ENCODE measurements around the gene PTPRB. TPM values are rescaled to one million over a fixed set of nuclear protein-coding genes. Genes with fewer than 3 reads are reported as not detected.
"Not testable (repeated sequence)": the region's sequence is repeated elsewhere in the genome, so short reads cannot be mapped to it uniquely, and the experiment has no call there.

Gene PTPRB
- polyA plus RNA-seq, 3 donors = 17.6 to 18.6 (median 17.9) TPM

DNA sequence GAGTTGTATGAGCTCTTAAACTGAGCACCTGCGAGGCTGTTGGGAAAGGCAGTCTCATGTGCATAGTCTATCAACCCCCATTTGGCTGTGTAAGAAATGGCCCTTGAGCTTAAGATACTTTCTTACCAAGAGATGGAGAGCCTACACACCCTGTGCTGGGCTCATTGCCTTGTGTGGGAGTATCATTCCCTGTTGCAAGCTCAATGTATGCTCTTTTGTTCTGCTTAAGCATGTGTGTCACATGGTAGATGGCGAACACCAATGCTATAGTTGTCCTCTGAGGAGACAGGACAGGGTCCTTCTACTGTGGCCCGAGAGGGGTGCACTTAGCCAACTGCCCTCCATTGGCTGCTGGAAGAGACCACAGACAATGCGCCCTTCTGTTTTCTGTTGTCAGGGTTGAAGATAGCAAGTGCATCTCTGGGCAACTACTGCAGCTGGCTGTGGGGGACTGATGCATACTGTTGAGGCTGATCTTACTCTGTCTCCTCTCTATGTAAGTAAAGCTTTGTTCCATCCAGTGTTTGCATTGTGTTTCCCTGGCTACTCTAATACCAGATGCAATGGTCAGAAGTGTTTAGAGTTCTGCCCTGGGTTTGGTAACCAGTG lies 79.5 kb downstream of the PTPRB start:
- no peak for DNase-seq (ENCODE audit: extremely low read depth in 1 of 11, low read depth in 9 of 11, low spot score in 4 of 11)

DNA sequence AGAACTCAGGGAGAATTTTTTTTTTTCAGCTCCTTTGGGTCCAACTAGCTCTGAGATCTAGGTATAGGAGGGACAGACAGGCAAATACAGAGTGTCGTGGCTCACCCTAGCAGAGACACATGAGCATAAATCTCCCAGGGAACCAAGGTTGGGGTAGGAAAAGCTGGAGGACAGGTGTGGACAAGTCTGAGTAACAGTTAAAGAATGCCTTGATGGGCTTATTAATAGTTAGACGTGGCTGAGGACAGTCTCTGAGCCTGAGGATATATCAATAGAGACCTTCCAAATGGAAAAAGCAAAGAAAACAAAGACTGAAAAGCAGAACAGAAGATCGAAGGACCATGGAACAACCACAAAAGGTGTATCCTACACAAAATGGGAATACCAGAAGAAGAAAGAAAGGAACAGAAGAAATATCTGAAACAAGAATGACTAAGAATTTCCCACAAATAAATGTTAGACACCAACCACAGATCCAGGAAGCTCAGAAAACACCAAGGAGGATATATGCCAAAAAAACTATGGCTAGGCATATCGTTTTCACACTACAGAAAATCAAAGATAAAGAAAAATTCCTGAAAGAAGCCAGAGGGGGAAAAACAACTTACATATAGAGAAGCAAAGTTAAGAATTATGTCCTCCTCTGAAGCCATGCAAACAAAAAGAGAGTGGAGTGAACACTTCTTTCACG lies 80.9 kb downstream of the PTPRB start:
- no peak for DNase-seq (ENCODE audit: extremely low read depth in 1 of 11, low read depth in 9 of 11, low spot score in 4 of 11)

DNA sequence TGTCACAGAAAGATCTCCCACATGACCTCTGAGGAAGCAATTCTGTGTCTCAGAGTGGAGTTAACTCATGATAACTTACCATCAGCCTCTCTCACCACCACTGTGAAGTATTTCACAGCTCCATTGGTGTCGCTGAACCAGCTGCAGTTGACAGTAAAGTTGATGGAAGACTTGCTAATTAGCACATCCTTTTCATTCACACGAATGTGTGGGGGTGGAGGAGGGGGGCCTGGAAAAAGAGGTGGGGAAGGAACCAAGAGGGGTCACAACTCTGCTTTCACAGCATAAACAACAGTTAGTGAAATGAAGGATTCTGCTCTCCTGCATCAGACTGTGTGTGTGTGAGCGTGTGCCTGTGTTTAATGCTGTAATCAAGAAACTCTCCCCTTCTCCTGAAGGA lies 82.1 kb downstream of the PTPRB start:
- DNase-seq (ENCODE audit: extremely low read depth in 1 of 11, low read depth in 9 of 11, low spot score in 4 of 11) = no peak

DNA sequence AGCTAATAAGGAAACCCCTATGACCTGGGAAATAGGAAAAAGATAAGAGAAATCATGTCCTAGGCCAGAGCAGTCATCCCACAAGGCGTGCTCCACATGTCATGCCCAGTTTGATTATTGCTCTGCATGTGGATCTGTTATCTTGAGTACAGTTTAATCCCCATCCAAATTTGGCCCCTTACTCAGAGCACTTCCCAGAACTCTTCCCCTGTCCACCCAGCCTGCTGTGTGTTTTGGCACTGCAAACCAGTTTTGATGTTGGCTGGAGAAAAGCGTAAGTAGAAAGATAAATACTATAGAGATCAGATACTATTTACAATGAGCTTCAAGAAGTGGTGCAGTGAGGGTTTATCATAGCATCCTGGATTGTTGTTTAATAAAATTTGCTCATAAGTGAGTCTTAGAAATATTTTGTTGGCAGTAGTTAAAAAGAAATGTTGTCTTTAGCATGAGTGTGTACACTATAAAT lies 83.8 kb downstream of the PTPRB start:
- no peak for DNase-seq (ENCODE audit: extremely low read depth in 1 of 11, low read depth in 9 of 11, low spot score in 4 of 11)

DNA sequence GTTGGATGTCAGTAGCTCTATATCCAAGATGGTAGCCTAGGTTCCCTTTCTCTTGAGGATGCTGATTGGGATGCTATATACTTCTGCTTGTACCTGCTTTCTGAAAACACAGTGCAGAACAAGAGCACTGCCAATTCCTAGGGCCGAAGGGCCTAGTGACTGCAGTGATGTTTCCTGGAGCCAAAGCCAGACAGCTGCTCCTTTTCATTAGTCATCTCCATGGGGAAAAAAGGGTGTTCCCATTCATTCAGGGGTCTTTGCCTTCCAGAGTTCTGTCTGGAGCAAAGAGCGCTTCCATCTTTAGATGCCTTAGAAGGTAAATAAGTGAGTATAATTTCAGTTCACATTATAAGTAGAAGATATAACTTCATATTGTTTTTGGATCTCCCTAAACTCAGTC lies 85.5 kb downstream of the PTPRB start:
- no peak for DNase-seq (ENCODE audit: extremely low read depth in 1 of 11, low read depth in 9 of 11, low spot score in 4 of 11)

DNA sequence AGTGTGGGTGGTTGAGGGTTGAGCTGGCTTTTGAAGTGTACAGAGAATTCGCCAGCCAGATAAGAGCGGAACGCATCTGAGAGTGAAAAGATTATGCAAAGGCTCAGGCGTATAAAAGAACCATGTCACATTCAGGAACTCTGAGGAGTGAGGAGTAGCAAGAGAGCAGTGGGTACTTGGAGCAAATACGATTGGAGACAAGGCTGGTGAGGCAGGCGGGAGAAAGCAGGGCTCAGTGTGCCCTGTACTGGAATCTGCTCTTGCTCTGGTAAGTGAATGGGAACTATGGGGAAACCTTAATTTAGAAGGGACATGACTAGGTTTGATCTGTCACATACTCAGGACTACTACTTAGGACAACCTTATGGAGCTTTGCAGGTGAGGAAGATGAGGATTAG lies 87.0 kb downstream of the PTPRB start:
- DNase-seq (ENCODE audit: extremely low read depth in 1 of 11, low read depth in 9 of 11, low spot score in 4 of 11) = no peak

DNA sequence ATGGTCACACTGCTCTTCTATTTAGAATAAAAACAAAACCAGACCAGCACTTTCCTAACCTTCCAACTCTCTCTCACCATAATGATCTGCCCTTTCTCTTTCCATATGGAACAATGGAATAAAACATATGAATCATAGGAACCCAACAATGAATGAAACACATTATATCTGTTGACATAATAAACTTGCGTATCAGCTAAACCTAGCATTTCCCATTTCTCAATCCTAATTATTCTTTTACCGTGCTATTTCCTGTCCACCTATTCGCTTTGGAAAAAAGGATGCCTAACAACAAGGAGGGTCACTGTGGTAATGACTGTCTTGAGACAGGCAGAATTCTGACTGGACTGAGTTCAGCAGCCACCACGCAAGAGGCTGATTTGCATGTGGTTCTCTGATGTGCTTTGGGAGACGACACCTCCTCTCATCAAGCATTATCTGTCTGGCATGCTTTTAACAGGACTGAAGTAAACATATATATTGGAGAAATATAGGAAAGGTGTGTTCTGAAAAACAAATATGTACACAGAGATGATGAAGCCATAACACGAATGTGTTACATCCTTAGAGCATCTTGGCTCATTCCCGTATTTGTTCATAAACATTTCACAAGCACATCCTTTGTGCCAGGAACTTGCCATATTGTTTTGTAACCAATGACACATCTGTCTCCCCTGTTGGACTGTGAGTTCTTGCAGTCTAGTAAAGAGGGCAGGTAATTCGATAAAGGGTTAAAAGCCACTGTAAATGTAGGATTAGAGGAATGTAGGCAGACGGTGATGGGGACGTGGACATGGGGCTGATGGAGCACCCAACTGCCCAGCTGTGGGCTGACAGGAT lies 87.7 kb downstream of the PTPRB start:
- DNase-seq (ENCODE audit: extremely low read depth in 1 of 11, low read depth in 9 of 11, low spot score in 4 of 11) = no peak

DNA sequence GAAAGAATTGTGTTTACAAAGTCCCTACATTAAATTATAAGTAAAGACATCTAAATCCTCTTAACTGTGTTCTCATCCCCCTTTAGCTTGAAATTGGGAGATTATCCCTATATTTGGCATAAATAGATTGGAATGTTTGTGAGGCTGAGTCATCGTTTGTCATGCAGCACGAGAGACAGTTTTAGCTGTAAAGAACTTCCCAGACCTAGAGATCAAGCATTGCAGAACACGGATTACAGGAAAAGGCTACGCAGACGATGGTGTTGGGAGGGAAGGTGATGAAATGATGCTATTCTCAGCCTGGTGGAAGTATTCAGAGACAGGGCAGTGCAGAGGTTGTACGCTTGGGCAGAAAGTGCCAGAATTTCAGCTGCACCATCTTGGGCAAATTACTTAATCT lies 93.8 kb downstream of the PTPRB start:
- DNase-seq (ENCODE audit: extremely low read depth in 1 of 11, low read depth in 9 of 11, low spot score in 4 of 11) = no peak

DNA sequence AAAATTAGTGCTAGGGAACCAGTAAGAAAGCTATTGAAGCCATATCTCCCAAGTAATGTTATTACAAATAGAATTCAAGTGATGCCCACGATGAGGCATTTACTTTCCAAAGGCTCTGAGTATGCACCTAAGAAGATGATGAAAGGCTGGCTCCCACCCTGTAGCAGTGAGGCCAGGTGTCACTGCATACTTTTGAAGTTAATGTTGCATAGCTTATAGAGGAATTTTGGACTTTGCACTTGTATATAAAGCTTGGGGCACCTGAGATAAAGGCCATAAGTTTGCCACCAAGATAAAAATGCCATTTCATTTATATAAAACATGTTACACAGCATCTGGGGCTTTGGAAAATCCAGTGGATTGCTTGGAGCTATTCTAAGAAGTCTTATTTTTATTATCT lies 96.2 kb downstream of the PTPRB start:
- DNase-seq (ENCODE audit: extremely low read depth in 1 of 11, low read depth in 9 of 11, low spot score in 4 of 11) = no peak

DNA sequence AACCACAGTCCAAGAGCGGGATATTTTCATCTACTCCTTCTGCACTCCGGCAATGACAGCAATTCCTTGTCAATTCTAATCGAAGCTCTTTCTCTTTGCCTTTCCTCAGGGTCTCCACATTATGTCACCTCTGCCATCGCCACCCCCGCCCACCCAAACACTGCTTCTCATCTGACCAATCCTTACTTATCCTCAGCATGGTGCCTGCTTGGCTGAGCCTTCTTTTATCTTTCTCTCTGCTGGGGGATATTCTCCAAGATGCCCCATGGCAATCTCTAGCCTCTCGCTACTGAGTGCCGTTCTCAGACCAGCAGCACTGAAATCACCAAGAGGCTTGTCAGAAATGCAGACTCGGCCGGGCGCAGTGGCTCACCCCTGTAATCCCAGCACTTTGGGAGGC lies 100.6 kb downstream of the PTPRB start:
- DNase-seq (ENCODE audit: extremely low read depth in 1 of 11, low read depth in 9 of 11, low spot score in 4 of 11) = no peak

DNA sequence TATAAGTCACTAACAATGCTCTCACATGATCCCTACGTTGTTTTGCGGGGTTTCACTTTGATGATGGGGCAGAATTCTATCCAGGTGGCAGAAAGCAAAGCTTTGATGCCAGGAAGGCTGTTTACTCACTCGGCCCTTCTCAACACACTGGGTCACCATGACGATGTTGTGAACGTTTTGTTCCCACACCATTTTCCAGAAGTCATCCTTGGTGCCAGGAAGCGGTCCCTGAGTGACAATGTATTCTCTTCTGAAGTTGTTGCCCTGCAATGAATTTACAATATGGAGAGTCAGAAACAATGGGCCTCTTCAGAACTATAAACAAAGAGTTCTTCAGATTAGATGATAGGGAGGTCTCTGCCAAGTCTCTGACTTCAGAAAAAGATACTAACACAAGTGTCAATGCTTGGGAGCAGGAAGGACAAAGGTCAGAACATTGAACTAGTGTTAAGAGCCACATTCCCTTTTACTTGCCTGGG lies 101.3 kb downstream of the PTPRB start:
- DNase-seq (ENCODE audit: extremely low read depth in 1 of 11, low read depth in 9 of 11, low spot score in 4 of 11) = no peak

DNA sequence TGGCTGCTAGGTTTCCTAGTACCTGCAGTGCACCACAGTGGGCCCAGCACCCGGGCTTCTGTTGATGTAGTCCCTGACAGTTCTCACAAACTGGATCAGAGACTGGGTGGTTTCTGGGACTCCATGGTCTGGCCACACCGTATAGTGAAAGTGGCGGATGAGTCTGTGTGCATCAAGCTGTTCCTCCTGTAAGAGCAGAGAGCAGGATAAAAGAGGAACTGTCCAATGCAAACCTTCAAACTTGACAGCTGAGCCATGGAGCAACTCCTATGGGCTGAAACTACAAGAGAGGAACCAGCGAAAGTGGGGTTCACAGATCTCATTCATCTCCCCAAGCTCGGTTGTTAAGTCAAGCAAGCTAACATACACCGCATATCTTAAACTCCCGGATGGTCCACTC lies 102.8 kb downstream of the PTPRB start:
- no peak for DNase-seq (ENCODE audit: extremely low read depth in 1 of 11, low read depth in 9 of 11, low spot score in 4 of 11)

DNA sequence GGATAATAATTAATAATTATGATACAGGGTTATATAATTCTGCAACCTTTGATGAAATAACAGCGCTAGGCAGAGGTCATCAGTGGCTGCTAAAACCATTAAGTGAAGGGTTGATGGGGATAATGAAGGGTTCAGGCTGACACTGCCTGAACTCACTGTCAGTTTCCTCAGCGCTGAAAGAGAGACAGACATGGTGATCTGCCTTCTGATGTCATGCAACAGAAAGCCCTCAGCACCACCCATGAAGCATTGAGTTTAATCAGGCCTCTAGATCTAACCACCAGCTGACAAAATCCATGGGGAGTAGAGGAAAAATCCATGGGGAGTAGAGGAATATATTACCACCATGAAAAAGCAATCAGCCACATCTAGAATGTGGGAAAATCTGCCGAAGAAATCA lies 107.6 kb downstream of the PTPRB start:
- DNase-seq (ENCODE audit: extremely low read depth in 1 of 11, low read depth in 9 of 11, low spot score in 4 of 11) = no peak

DNA sequence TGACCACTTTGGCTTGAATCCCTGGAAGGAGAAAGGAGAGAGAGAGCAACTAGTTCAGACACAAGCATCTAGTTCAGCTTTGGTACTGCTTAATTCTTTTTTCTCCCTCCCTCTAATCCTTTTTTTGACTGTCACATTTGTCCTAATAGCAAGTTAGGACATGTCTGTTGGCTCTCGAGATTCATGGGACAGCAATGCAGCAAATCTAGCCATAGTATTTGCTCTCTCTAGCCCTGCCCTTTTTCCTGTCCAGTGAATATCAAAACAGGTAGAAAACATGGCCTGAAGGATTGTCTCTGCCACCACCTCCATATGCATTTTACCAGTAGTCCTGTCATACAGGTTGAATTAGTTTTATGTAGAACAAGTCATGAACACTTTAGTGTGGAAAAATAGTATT lies 116.4 kb downstream of the PTPRB start:
- no peak for DNase-seq (ENCODE audit: extremely low read depth in 1 of 11, low read depth in 9 of 11, low spot score in 4 of 11)

DNA sequence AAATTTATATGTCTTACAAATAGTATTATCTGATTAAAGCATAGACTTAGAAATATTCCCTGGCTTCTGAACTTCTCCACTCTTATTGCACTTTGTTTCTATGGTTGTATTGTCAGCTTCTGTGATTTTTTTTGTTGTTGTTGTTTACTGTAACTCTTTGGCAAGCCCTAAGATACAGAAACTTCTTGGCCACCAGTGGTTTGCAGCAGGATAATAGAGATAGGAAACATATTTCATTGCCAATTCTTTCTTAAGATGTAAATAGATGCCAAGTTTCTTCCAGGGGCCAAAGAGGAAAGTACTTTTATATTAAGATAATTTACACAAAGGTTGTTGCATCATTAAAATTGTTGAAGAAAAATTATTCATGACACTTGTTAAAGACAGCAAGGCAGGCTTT lies 123.8 kb downstream of the PTPRB start:
- DNase-seq (ENCODE audit: extremely low read depth in 1 of 11, low read depth in 9 of 11, low spot score in 4 of 11) = no peak

DNA sequence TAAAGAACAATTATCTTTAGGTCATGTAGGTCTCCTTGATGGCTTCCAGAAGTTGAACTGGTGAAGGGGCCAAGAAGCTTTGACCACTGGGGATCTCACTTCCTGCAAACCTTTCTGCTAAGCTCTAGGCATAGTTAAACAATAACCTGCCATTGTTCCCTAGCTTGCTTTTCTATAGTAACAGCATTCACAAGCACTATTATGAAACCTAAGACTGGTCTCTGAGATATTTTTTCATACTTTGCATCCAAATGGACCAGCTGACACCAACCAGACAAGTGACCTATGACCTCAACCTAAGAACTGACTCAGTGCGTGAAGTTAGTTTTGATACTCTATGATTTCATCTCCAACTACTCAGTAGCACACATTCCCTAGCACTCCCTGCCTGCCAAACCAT lies 129.1 kb downstream of the PTPRB start:
- no peak for DNase-seq (ENCODE audit: extremely low read depth in 1 of 11, low read depth in 9 of 11, low spot score in 4 of 11)

DNA sequence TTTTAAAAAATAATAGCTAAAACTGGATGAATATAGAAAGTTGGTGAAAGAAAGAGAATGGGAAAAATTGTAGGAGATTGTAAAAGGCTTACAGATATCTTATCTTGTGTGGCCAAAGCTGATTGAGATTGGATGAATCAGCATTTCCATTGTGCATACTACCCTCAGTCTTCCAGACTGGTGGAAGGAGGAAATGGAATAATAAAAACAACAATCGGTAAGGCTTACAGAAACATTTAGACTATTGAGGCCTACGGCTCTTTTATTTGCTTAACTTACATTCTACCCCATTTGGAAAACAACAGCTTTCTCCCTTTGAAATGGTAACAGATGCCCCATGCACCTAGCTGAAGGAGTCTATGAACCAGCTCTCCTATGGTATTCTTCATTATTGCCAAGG lies 129.8 kb downstream of the PTPRB start:
- no peak for DNase-seq (ENCODE audit: extremely low read depth in 1 of 11, low read depth in 9 of 11, low spot score in 4 of 11)

DNA sequence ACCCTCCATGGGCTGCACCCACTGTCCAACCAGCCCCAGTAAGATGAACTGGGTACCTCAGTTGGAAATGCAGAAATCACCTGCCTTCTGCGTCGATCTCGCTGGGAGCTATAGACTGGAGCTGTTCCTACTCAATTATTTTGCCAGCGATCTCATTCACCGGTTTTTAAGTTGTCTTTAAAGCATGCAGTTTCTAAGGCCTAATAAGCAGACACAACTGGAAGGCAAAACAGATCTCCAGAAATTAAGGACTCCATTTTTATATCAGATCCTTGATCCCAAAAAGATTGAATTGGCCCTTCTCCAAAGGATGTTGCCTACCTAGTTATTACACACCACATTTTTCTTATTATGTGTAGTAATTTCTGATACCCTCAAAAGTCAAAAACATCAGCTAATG lies 139.7 kb downstream of the PTPRB start:
- no peak for DNase-seq (ENCODE audit: extremely low read depth in 1 of 11, low read depth in 9 of 11, low spot score in 4 of 11)

DNA sequence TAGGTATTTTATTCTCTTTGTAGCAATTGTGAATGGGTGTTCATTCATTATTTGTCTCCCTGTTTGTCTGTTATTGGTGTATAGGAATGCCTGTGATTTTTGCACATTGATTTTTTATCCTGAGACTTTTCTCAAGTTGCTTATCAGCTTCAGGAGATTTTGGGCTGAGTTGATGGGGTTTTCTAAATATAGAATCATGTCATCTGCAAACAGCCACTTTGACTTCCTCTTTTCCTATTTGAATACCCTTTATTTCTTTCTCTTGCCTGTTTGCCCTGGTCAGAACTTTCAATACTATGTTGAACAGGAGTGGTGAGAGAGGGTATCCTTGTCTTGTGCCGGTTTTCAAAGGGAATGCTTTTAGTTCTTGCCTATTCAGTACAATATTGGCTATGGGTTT lies 144.3 kb downstream of the PTPRB start:
- not testable (repeated sequence) for DNase-seq (ENCODE audit: extremely low read depth in 1 of 11, low read depth in 9 of 11, low spot score in 4 of 11)

DNA sequence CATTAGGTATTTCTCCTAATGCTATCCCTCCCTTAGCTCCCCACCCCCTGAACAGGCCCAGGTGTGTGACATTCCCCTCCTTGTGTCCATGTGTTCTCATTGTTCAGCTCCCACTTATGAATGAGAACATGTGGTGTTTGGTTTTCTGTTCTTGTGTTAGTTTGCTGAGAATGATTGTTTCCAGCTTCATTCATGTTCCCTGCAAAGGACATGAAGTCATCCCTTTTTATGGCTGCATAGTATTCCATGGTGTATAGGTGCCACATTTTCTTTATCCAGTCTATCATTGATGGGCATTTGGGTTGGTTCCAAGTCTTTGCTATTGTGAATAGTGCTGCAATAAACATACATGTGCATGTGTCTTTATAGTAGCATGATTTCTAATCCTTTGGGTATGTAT lies 146.3 kb downstream of the PTPRB start:
- not testable (repeated sequence) for DNase-seq (ENCODE audit: extremely low read depth in 1 of 11, low read depth in 9 of 11, low spot score in 4 of 11)
